GM23338 (cell line): Measurements from ENCODE around the gene ERVH48-1. TPM values are rescaled to one million over a fixed set of nuclear protein-coding genes. Genes with fewer than 3 reads are reported as not detected.
"Not testable (repeated sequence)": the region's sequence is repeated elsewhere in the genome, so short reads cannot be mapped to it uniquely, and the experiment has no call there.

Experiments used
- ATAC-seq: fragments of 200-7000 bp; cut with Tn5 transposase; 3 replicates; pipeline ENCODE4 v1.9.1; 2020
- DNase-seq: peaks from one replicate; pipeline ENCODE4 v3.0.0-alpha.2; 2015; ENCODE audit warnings: low spot score
- H2AFZ ChIP-seq: fragments of 200-600 bp; sonication (generic); 2 replicates; pipeline ENCODE4 v1.8.0; 2016; ENCODE audit warnings: antibody characterized with exemption, mild to moderate bottlenecking, moderate library complexity
- H3F3A ChIP-seq: fragments of 200-600 bp; sonication (generic); replicated peaks from 2 replicates; pipeline ENCODE4 v1.8.0; 2017; ENCODE audit warnings: antibody characterized with exemption, mixed run types, low read depth
- H3K27ac ChIP-seq: fragments of 200-600 bp; sonication (generic); 2 replicates; pipeline ENCODE4 v1.6.1; 2016; ENCODE audit warnings: low read depth
- H3K27me3 ChIP-seq: fragments of 200-600 bp; sonication (generic); 2 replicates; pipeline ENCODE4 v1.8.0; 2016; ENCODE audit warnings: mild to moderate bottlenecking, mixed run types, moderate library complexity; ENCODE audit not compliant: insufficient read depth
- H3K36me3 ChIP-seq: fragments of 200-600 bp; sonication (generic); 2 replicates; pipeline ENCODE4 v1.8.0; 2016; ENCODE audit warnings: mild to moderate bottlenecking; ENCODE audit not compliant: insufficient read depth
- H3K4me1 ChIP-seq: fragments of 200-600 bp; sonication (generic); 2 replicates; pipeline ENCODE4 v1.8.0; 2016; ENCODE audit warnings: mild to moderate bottlenecking, moderate library complexity; ENCODE audit not compliant: insufficient read depth
- H3K4me2 ChIP-seq: fragments of 200-600 bp; sonication (generic); 2 replicates; pipeline ENCODE4 v1.7.1; 2017; ENCODE audit warnings: mixed run types
- H3K4me3 ChIP-seq: fragments of 200-600 bp; sonication (generic); 2 replicates; pipeline ENCODE4 v1.6.1; 2016; ENCODE audit warnings: mixed run types
- H3K79me2 ChIP-seq: fragments of 200-600 bp; sonication (generic); replicated peaks from 2 replicates; pipeline ENCODE4 v1.8.0; 2017; ENCODE audit warnings: mild to moderate bottlenecking; ENCODE audit not compliant: insufficient read depth
- H3K9me2 ChIP-seq: fragments of 200-600 bp; sonication (generic); 2 replicates; pipeline ENCODE4 v1.8.0; 2017; ENCODE audit not compliant: insufficient read depth
- H4K20me1 ChIP-seq: fragments of 200-600 bp; sonication (generic); replicated peaks from 2 replicates; pipeline ENCODE4 v1.8.0; 2017; ENCODE audit warnings: mild to moderate bottlenecking; ENCODE audit not compliant: insufficient read depth
- H3K27ac Mint-ChIP-seq: 2 replicates; pipeline ENCODE4 v1.8.0; 2020; ENCODE audit warnings: inconsistent platforms, mild to moderate bottlenecking, moderate library complexity, mixed read lengths
- H3K27me3 Mint-ChIP-seq: 3 replicates; pipeline ENCODE4 v1.8.0; 2022; ENCODE audit warnings: low read depth, mild to moderate bottlenecking, moderate library complexity, mixed read lengths, inconsistent platforms; ENCODE audit not compliant: insufficient read depth, poor library complexity
- H3K36me3 Mint-ChIP-seq: 3 replicates; pipeline ENCODE4 v1.8.0; 2021; ENCODE audit warnings: low read depth, mild to moderate bottlenecking, inconsistent platforms, moderate library complexity, mixed read lengths
- H3K4me1 Mint-ChIP-seq: 3 replicates; pipeline ENCODE4 v1.8.0; 2020; ENCODE audit warnings: mild to moderate bottlenecking, inconsistent platforms, mixed read lengths
- H3K4me3 Mint-ChIP-seq: 3 replicates; pipeline ENCODE4 v1.8.0; 2021; ENCODE audit warnings: moderate library complexity, mild to moderate bottlenecking, inconsistent platforms, mixed read lengths
- H3K9me3 Mint-ChIP-seq: 3 replicates; pipeline ENCODE4 v1.8.0; 2020; ENCODE audit warnings: moderate library complexity, mild to moderate bottlenecking, inconsistent platforms, mixed read lengths
- CTCF ChIP-seq, 2 experiments: fragments of 200-600 bp in 1 of 2; sonication (generic) in 1 of 2; conservative IDR thresholded peaks; 2 replicates each; pipeline versions ENCODE4 v1.5.1 to v1.6.1; 2016 to 2017; ENCODE audit warnings: antibody characterized with exemption in 2 of 2, low read depth in 2 of 2, mild to moderate bottlenecking in 2 of 2, moderate library complexity in 1 of 2
- ETS1 ChIP-seq: IDR thresholded peaks from 2 replicates; pipeline ENCODE4 v1.6.1; 2016; ENCODE audit warnings: antibody characterized with exemption
- EZH2 ChIP-seq: fragments of 200-600 bp; sonication (generic); IDR thresholded peaks from one replicate; pipeline ENCODE4 v1.8.0; 2017; ENCODE audit warnings: antibody characterized with exemption, mild to moderate bottlenecking, low read depth; ENCODE audit not compliant: unreplicated experiment
- NANOG ChIP-seq: IDR thresholded peaks from 2 replicates; pipeline ENCODE4 v1.6.1; 2016; ENCODE audit warnings: antibody characterized with exemption, borderline replicate concordance
- POLR2AphosphoS5 ChIP-seq: IDR thresholded peaks from 2 replicates; pipeline ENCODE4 v1.6.1; 2016; ENCODE audit warnings: antibody characterized with exemption, low read depth
- ZNF331 ChIP-seq: fragments of 250-450 bp; sonication (Bioruptor Pico); IDR thresholded peaks from 2 replicates; pipeline ENCODE4 v1.5.0; 2020; ENCODE audit warnings: low read depth, mild to moderate bottlenecking, moderate library complexity
- polyA plus RNA-seq: library from polyadenylated mRNA; unstranded; fragments of >200 nt; fragmentation: Nextera tagmentation; extraction: Ambion mirVana; gene quantifications from 2 replicates; pipeline ENCODE4 v1.2.1, GENCODE V29; 2016
- total RNA-seq: library from RNA; depleted of rRNA; stranded (reverse); fragments of >200 nt; shearing (Covaris generic); gene quantifications from 2 replicates; pipeline ENCODE4 v1.2.3, GENCODE V29; 2014
- TF ChIP-seq, protein P1 (sequence below): IDR thresholded peaks from one replicate; pipeline ENCODE4 v1.6.1; 2018; ENCODE audit warnings: antibody characterized with exemption; ENCODE audit not compliant: unreplicated experiment

Gene ERVH48-1
- total and polyA plus RNA-seq, 2 experiments from 2014 or later, result 31.7 to 37.0 TPM

- H3K36me3 ChIP-seq, result no peaks in the 10 kb centered on the region
- H3K4me1 Mint-ChIP-seq, result peaks cover 43% of the 10 kb centered on the region
- H3K4me1 ChIP-seq, result peaks cover 26% of the 10 kb centered on the region
- no peak overlapping the region for H3K4me3 ChIP-seq
- H3K27ac ChIP-seq, result peak overlapping the region; percentile 98
- no peak overlapping the region for H3K4me2 ChIP-seq
- H3K9me3 Mint-ChIP-seq, result no peaks in the 10 kb centered on the region
- H3K36me3 Mint-ChIP-seq, result peaks cover 8% of the 10 kb centered on the region
- no peaks in the 10 kb centered on the region for H3K27me3 ChIP-seq
- H3K79me2 ChIP-seq, result peaks cover 4% of the 10 kb centered on the region; the same call in 1 of the 2 replicates
- no peak overlapping the region; the same call in 2 of the 3 replicates for H3K4me3 Mint-ChIP-seq
- peaks cover 11% of the 10 kb centered on the region for H3K27me3 Mint-ChIP-seq
- no peak for ATAC-seq
- peaks cover 7% of the 10 kb centered on the region; the same call in 1 of the 2 replicates for H3F3A ChIP-seq
- 0 out of 2 replicates have a peak, but pooled peaks cover 5% of the 10 kb centered on the region for H3K9me2 ChIP-seq
- no peaks in the 10 kb centered on the region for H4K20me1 ChIP-seq
- H2AFZ ChIP-seq, result no peak overlapping the region
- DNase-seq, result no peak
- peak overlapping the region; percentile 36; the same call in 1 of the 2 replicates for H3K27ac Mint-ChIP-seq
- TF ChIP-seq ZNF331 (CRISPR knock-in tag), result no peak
- TF ChIP-seq NANOG, result no peak
- TF ChIP-seq EZH2, result no peak
- TF ChIP-seq, protein P1, sequence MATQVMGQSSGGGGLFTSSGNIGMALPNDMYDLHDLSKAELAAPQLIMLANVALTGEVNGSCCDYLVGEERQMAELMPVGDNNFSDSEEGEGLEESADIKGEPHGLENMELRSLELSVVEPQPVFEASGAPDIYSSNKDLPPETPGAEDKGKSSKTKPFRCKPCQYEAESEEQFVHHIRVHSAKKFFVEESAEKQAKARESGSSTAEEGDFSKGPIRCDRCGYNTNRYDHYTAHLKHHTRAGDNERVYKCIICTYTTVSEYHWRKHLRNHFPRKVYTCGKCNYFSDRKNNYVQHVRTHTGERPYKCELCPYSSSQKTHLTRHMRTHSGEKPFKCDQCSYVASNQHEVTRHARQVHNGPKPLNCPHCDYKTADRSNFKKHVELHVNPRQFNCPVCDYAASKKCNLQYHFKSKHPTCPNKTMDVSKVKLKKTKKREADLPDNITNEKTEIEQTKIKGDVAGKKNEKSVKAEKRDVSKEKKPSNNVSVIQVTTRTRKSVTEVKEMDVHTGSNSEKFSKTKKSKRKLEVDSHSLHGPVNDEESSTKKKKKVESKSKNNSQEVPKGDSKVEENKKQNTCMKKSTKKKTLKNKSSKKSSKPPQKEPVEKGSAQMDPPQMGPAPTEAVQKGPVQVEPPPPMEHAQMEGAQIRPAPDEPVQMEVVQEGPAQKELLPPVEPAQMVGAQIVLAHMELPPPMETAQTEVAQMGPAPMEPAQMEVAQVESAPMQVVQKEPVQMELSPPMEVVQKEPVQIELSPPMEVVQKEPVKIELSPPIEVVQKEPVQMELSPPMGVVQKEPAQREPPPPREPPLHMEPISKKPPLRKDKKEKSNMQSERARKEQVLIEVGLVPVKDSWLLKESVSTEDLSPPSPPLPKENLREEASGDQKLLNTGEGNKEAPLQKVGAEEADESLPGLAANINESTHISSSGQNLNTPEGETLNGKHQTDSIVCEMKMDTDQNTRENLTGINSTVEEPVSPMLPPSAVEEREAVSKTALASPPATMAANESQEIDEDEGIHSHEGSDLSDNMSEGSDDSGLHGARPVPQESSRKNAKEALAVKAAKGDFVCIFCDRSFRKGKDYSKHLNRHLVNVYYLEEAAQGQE, result no peak
- no peak for TF ChIP-seq POLR2AphosphoS5
- TF ChIP-seq CTCF (conservative IDR thresholded peaks at IDR 0.05; ENCODE audit: low read depth in 2 of 2), result no peak
- TF ChIP-seq ETS1, result no peak
These were observed 4.5 kb upstream of the ERVH48-1 start for GRCh38 chr21:42929969-42930368.

GRCh38 chr21:42927474-42928200 lies 2.2 kb upstream of the ERVH48-1 start:
- TF ChIP-seq NANOG, result 0 out of 2 replicates have a peak, but pooled peaks have one; percentile 7
- H3K27me3 Mint-ChIP-seq, result peaks cover 14% of the 10 kb centered on the region
- Histone ChIP-seq H3K4me1 (peaks cover 32% of the 10 kb centered on the region), H3K27ac (peak overlapping the region; percentile 98)
- not testable (repeated sequence) for H2AFZ ChIP-seq, H3F3A ChIP-seq, H3K4me3 Mint-ChIP-seq, ATAC-seq, H3K36me3 ChIP-seq, H3K4me2 ChIP-seq, H3K27me3 ChIP-seq, H4K20me1 ChIP-seq, H3K9me3 Mint-ChIP-seq, H3K9me2 ChIP-seq, H3K4me3 ChIP-seq, H3K79me2 ChIP-seq
- peak; percentile 68 for DNase-seq
- H3K27ac Mint-ChIP-seq, result peak overlapping the region; percentile 93
- peaks cover 12% of the 10 kb centered on the region for H3K36me3 Mint-ChIP-seq
- peaks cover 42% of the 10 kb centered on the region for H3K4me1 Mint-ChIP-seq
